ENCODE data around the gene MCU. TPM values are rescaled to one million over a fixed set of nuclear protein-coding genes. Genes with fewer than 3 reads are reported as not detected.

Gene MCU
- total and polyA plus RNA-seq, 7 donors = 32.4 to 118 (median 66.1) TPM

GRCh38 chr10:72746426-72747363 lies 54.8 kb downstream of the MCU start:
- TF ChIP-seq CTCF (IDR thresholded peaks at IDR 0.05) = no peak
- Histone ChIP-seq H3K36me3 (ENCODE audit: insufficient read depth in 1 of 2, low read depth in 1 of 2) (peaks cover 0 to 4% of the 10 kb centered on the region in 2 donors), H3K9me3 (no peaks in the 10 kb centered on the region), H3K4me1 (peaks cover 13% of the 10 kb centered on the region), H3K27me3 (ENCODE audit: insufficient read depth in 3 of 3, low read length in 2 of 3) (no peaks in the 10 kb centered on the region), H3K27ac (no peak overlapping the region), H3K4me3 (no peak overlapping the region)
- intact Hi-C loops (cut with DNase I) = no loop called here
- ATAC-seq (peak in 1 of 4 donors; percentile 45), DNase-seq (no peak)
- 45 to 57% (median 46%) methylated on average over 3 of the region's 3 CpGs for WGBS, 3 donors

GRCh38 chr10:72747521-72747920 lies 55.6 kb downstream of the MCU start:
- Histone ChIP-seq H3K4me1 (peaks cover 9% of the 10 kb centered on the region), H3K36me3 (ENCODE audit: insufficient read depth in 1 of 2, low read depth in 1 of 2) (no peaks in the 10 kb centered on the region), H3K9me3 (no peaks in the 10 kb centered on the region), H3K4me3 (no peak overlapping the region), H3K27ac (no peak overlapping the region), H3K27me3 (ENCODE audit: insufficient read depth in 3 of 3, low read length in 2 of 3) (no peaks in the 10 kb centered on the region)
- 92 to 95% (median 92%) methylated on average over 8 of the region's 8 CpGs for WGBS, 3 donors
- ATAC-seq (no peak), DNase-seq (no peak)
- TF ChIP-seq CTCF (IDR thresholded peaks at IDR 0.05) = no peak
- intact Hi-C loops (cut with DNase I) = no loop called here

DNA sequence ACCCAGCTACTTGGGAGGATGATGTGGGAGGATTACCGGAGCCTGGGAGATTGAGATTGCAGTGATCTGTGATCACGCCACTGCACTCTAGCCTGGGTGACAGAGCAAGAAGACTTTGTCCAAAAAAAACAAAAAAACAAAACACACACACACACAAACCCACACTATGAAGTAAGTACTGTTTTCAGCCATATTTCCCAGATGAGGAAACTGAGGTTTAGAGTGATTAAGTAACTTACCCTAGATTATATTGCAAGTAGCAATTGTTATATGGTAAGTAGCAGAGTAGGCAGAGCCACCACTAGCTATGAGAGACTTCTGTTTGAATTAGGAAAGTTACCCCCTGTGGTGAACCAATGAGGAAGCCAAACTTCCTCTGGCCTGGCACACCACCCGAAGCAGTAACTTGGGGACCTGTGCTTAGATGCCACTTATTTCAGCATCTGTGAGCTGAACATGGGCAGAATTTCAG lies 61.9 kb downstream of the MCU start:
- ATAC-seq (peak in 3 of 4 donors; percentile 11 to 16 (median 12)), DNase-seq (no peak)
- no peak for TF ChIP-seq CTCF (IDR thresholded peaks at IDR 0.05)
- Histone ChIP-seq H3K36me3 (ENCODE audit: insufficient read depth in 1 of 2, low read depth in 1 of 2) (no peaks in the 10 kb centered on the region), H3K9me3 (no peaks in the 10 kb centered on the region), H3K27ac (no peak overlapping the region), H3K4me1 (peaks cover 18% of the 10 kb centered on the region), H3K27me3 (ENCODE audit: insufficient read depth in 3 of 3, low read length in 2 of 3) (no peaks in the 10 kb centered on the region), H3K4me3 (no peak overlapping the region)
- intact Hi-C loops (cut with DNase I) = no loop called here
- 79 to 86% (median 80%) methylated on average over 3 of the region's 3 CpGs for WGBS, 3 donors

GRCh38 chr10:72754275-72755032 lies 62.5 kb downstream of the MCU start:
- H3K9me3 ChIP-seq = no peaks in the 10 kb centered on the region
- no peak overlapping the region for H3K4me3 ChIP-seq
- H3K4me1 ChIP-seq = peaks cover 18% of the 10 kb centered on the region
- intact Hi-C loops (cut with DNase I) = no loop called here
- ATAC-seq (peak; percentile 31 to 53 (median 50)), DNase-seq (no peak)
- WGBS, 3 donors = 91 to 100% (median 93%) methylated on average over 2 of the region's 2 CpGs
- H3K36me3 ChIP-seq (ENCODE audit: insufficient read depth in 1 of 2, low read depth in 1 of 2) = no peaks in the 10 kb centered on the region
- H3K27ac ChIP-seq = no peak overlapping the region
- no peaks in the 10 kb centered on the region for H3K27me3 ChIP-seq (ENCODE audit: insufficient read depth in 3 of 3, low read length in 2 of 3)
- no peak for TF ChIP-seq CTCF (IDR thresholded peaks at IDR 0.05)
